Esophagus muscularis mucosa (tissue), 4 donors: ENCODE data around the gene PEAR1. TPM values are rescaled to one million over a fixed set of nuclear protein-coding genes. Genes with fewer than 3 reads are reported as not detected.

ENCODE experiments used
- DNase-seq: peaks from one replicate; pipeline ENCODE4 v3.0.0-alpha.2; 2017; ENCODE audit errors: extremely low spot score
- H3K27ac ChIP-seq, 4 donors: fragments of 200-600 bp; sonication (generic); replicated peaks in 1 of 4; 1 replicate in 3 of 4; 2 replicates in 1 of 4; pipeline ENCODE4 v1.5.1; 2016 to 2019; ENCODE audit warnings: mild to moderate bottlenecking in 1 of 4
- H3K27me3 ChIP-seq, 4 donors: fragments of 200-600 bp; sonication (generic); one replicate each; pipeline versions ENCODE4 v1.5.1 to v1.6.0; 2016 to 2019
- H3K36me3 ChIP-seq, 4 donors: fragments of 200-600 bp; sonication (generic); one replicate each; pipeline ENCODE4 v1.5.1; 2016 to 2019
- H3K4me1 ChIP-seq, 4 donors: fragments of 200-600 bp; sonication (generic); one replicate each; pipeline ENCODE4 v1.5.1; 2016 to 2019
- H3K4me3 ChIP-seq, 4 donors: fragments of 200-600 bp; sonication (generic); 1 replicate in 2 of 4; 2 replicates in 2 of 4; pipeline ENCODE4 v1.5.1; 2016 to 2019; ENCODE audit warnings: mild to moderate bottlenecking in 4 of 4, moderate library complexity in 1 of 4
- H3K9me3 ChIP-seq, 4 donors: fragments of 200-600 bp; sonication (generic); 1 replicate in 3 of 4; 2 replicates in 1 of 4; pipeline ENCODE4 v1.5.1; 2016 to 2019
- CTCF ChIP-seq, 3 experiments: fragments of 200-600 bp in 2 of 3; fragments of 450-650 bp in 1 of 3; sonication (generic) in 2 of 3; IDR thresholded peaks; one replicate each; pipeline ENCODE4 v1.5.1; 2017 to 2019; ENCODE audit warnings: antibody characterized with exemption in 3 of 3, mild to moderate bottlenecking in 2 of 3, moderate library complexity in 1 of 3
- EP300 ChIP-seq: sonication (generic); formaldehyde crosslinking; IDR thresholded peaks from one replicate; pipeline ENCODE4 v1.6.1; 2017; ENCODE audit warnings: antibody characterized with exemption
- POLR2A ChIP-seq: fragments of 450-650 bp; IDR thresholded peaks from one replicate; pipeline ENCODE4 v1.6.1; 2017; ENCODE audit warnings: antibody characterized with exemption, moderate library complexity, mild to moderate bottlenecking, low read depth
- POLR2AphosphoS5 ChIP-seq, 2 donors: sonication (generic); formaldehyde crosslinking; IDR thresholded peaks; one replicate each; pipeline ENCODE4 v1.6.1; 2017; ENCODE audit warnings: antibody characterized with exemption in 2 of 2
- WGBS: methylation state at CpG from one replicate; pipeline ENCODE4 v1.1.5; 2018; 5-methylcytosine and 5-hydroxymethylcytosine counted together
- intact Hi-C: fragments of 100-400 bp; cut with DNase I; formaldehyde crosslinking; loops from one replicate; pipeline ENCODE4 v1.15.1; 2023
- total RNA-seq, 4 donors: library from RNA; depleted of rRNA; stranded (reverse); fragments of >200 nt; gene quantifications; one replicate each; pipeline versions ENCODE4 v1.1.0 to v1.2.1, GENCODE V29; 2016

The PEAR1 gene
- total RNA-seq, 4 donors from 2014 or later, result 6.1 to 13.6 (median 10.9) TPM

DNA sequence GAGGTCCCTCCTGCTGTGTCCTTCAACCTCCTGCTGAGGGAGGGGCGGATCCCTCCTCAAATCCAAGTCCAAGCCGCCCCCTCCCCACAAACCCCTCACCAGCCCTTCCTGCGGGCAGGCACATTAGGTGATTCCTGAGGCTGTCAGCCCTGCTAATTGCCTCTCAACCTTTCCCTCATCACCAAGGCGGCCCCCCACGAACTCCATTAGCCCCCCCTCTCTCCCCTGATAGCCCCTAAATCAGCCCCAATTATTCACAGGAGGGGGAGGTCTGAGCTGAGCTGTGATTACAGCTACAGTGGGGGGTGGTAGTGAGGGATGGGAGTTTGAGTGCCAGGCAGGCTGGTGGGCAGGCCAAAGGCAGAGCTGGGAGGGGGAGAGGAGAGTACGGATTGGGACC is 5.8 kb upstream of the PEAR1 start:
- intact Hi-C loops, result loop anchor here (10.0 kb wide), 1 partner anchor 203 kb away; no protein-coding TSS in a partner anchor
- no peaks in the 10 kb centered on the region for H3K9me3 ChIP-seq
- no peak overlapping the region for H3K4me3 ChIP-seq
- H3K27ac ChIP-seq, result no peak overlapping the region
- H3K27me3 ChIP-seq, result peaks cover 0 to 63% (median 3%) of the 10 kb centered on the region in 4 donors
- 59% methylated on average over 6 of the region's 6 CpGs for WGBS
- no peak for TF ChIP-seq POLR2AphosphoS5 (IDR thresholded peaks at IDR 0.05)
- no peak for TF ChIP-seq EP300
- no peak for TF ChIP-seq CTCF (IDR thresholded peaks at IDR 0.05)
- TF ChIP-seq POLR2A, result no peak
- DNase-seq, result no peak
- H3K36me3 ChIP-seq, result no peaks in the 10 kb centered on the region
- peaks cover 4 to 17% (median 12%) of the 10 kb centered on the region in 4 donors for H3K4me1 ChIP-seq

- 48% methylated on average over 8 of the region's 8 CpGs for WGBS
- no peaks in the 10 kb centered on the region for H3K9me3 ChIP-seq
- H3K36me3 ChIP-seq, result no peaks in the 10 kb centered on the region
- TF ChIP-seq POLR2AphosphoS5 (IDR thresholded peaks at IDR 0.05), result peak in 1 of 2 donors; percentile 38
- TF ChIP-seq EP300, result no peak
- peak; percentile 74 to 79 (median 77) for TF ChIP-seq CTCF (IDR thresholded peaks at IDR 0.05)
- peaks cover 12 to 31% (median 27%) of the 10 kb centered on the region in 4 donors for H3K4me1 ChIP-seq
- no peak overlapping the region for H3K27ac ChIP-seq
- H3K4me3 ChIP-seq, result no peak overlapping the region
- peaks cover 0 to 65% (median 19%) of the 10 kb centered on the region in 4 donors for H3K27me3 ChIP-seq
- peak; percentile 96 for DNase-seq
- intact Hi-C loops, result loop anchor here (10.0 kb wide), 1 partner anchor 205 kb away; no protein-coding TSS in a partner anchor
These were observed 3.5 kb upstream of the PEAR1 start for GRCh38 chr1:156889802-156890580.

DNA sequence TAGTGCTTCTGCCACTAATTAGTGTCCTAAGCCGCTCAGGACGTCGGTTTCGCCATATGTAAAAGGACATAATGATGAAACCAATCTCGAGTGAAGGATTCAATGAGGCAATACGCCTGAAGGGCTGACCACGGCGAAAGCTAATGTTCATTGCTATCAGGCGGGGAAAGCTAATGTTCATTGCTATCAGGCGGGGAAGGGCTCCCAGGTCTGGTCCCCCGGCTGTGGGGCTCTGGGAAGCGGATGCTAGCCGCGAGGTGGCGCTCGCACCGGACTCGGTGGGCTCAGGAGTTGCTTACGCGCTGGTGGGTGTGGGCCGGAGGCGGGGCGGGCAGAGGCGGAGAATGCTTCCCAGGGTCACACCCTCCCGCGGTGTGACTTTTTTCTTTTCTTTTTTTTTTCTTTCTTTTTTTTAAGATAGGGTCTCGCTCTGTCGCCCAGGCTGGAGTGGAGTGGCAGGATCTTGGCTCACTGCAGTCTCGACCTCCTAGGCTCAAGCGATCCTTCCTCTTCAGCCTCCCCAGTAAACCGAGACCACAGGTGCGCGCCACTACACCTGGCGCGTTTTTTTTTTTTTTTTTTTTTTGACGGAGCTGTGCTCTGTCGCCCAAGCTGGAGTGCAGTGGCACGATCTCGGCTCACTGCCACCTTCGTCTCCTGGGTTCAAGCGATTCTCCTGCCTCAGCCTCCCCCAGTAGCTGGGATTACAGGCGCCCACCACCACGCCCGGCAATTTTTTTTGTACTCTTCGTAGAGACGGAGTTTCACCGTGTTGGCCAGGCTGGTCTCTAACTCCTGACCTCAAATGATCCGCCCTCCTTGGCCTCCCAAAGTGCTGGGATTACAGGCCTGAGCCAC is 1.1 kb upstream of the PEAR1 start:
- peak overlapping the region; percentile 80 to 91 (median 85) for H3K27ac ChIP-seq
- peak overlapping the region; percentile 52 to 66 (median 55) for H3K4me3 ChIP-seq
- intact Hi-C loops, result no loop called here
- TF ChIP-seq CTCF (IDR thresholded peaks at IDR 0.05) (peak; percentile 71 to 80 (median 74)), EP300 (no peak), POLR2A (no peak), POLR2AphosphoS5 (IDR thresholded peaks at IDR 0.05) (peak; percentile 20 to 75)
- DNase-seq, result peak; percentile 96
- H3K9me3 ChIP-seq, result no peaks in the 10 kb centered on the region
- 15% methylated on average over 46 of the region's 48 CpGs for WGBS
- H3K36me3 ChIP-seq, result no peaks in the 10 kb centered on the region
- H3K27me3 ChIP-seq, result peaks cover 0 to 67% (median 19%) of the 10 kb centered on the region in 4 donors
- H3K4me1 ChIP-seq, result peaks cover 28 to 55% (median 49%) of the 10 kb centered on the region in 4 donors

GRCh38 chr1:156894001-156894400 is 483 bp downstream of the PEAR1 start:
- H3K9me3 ChIP-seq, result no peaks in the 10 kb centered on the region
- H3K27ac ChIP-seq, result peak overlapping the region; percentile 80 to 91 (median 85)
- peak overlapping the region; percentile 52 to 66 (median 55) for H3K4me3 ChIP-seq
- intact Hi-C loops, result no loop called here
- no peak for DNase-seq
- H3K4me1 ChIP-seq, result peaks cover 39 to 66% (median 62%) of the 10 kb centered on the region in 4 donors
- peaks cover 0 to 59% (median 19%) of the 10 kb centered on the region in 4 donors for H3K27me3 ChIP-seq
- H3K36me3 ChIP-seq, result no peaks in the 10 kb centered on the region
- WGBS, result 48% methylated on average over 5 of the region's 5 CpGs
- TF ChIP-seq POLR2A (no peak), POLR2AphosphoS5 (IDR thresholded peaks at IDR 0.05) (no peak), EP300 (no peak), CTCF (IDR thresholded peaks at IDR 0.05) (no peak)
